Ecto neural progenitor cell (in vitro differentiated cells): Measurements from ENCODE around the gene CC2D1A.
"Not testable (repeated sequence)": the region's sequence is repeated elsewhere in the genome, so short reads cannot be mapped to it uniquely, and the experiment has no call there.

Experiments
- DNase-seq: peaks from one replicate; pipeline ENCODE4 v3.0.0-alpha.2; 2018; ENCODE audit warnings: low spot score

Gene CC2D1A

DNA sequence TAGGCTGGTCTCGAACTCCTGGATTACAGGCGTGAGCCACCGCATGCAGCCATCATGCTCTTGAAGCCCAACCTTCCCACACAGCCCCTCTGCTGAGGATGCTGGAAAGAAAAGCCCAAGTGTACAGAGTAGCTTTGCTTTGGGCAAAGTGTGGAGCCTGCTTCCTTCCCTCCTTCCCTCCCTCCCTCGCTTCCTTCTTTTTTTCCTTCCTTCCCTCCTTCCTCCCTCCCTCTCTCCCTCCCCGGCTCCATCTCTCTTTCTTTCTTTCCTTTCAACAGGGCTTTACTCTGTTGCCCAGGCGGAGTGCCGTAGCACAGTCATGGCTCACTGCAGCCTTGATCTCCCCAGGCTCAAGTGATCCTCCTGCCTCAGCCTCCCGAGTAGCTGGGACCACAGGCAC, 2.7 kb downstream of the CC2D1A start:
- no peak for DNase-seq

DNA sequence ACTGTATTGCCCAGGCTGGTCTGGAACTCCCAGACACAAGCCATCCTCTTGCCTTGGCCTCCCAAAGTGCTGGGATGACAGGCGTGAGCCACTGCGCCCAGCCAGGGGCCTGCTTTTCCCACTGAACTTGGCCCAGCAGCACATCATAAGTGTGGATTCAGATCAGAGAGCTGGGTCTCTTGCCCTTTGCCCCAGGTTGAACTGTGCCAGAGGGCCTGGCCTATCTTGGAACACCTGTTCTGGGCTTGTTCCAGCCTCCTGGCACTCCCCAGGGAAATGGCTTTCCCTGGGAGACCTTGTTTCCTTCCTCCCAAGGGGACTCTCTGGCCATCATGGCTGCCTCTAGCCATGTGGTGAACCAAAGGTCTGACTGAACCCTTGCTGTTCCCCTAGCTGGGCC, 3.4 kb downstream of the CC2D1A start:
- DNase-seq = no peak

DNA sequence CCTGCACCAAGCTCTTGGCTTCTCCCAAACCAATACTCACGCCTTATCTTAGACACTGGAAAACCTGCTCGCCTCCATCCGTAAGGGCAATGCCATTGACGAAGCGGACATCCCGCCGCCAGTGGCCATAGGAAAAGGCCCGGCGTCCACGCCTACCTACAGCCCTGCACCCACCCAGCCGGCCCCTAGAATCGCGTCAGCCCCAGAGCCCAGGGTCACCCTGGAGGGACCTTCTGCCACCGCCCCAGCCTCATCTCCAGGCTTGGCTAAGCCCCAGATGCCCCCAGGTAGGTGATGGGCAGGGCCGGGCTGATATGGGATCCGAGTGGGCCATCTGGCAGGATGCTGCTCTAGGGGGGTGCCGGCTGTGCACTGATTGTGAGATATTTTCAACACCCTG, 7.4 kb downstream of the CC2D1A start:
- no peak for DNase-seq

DNA sequence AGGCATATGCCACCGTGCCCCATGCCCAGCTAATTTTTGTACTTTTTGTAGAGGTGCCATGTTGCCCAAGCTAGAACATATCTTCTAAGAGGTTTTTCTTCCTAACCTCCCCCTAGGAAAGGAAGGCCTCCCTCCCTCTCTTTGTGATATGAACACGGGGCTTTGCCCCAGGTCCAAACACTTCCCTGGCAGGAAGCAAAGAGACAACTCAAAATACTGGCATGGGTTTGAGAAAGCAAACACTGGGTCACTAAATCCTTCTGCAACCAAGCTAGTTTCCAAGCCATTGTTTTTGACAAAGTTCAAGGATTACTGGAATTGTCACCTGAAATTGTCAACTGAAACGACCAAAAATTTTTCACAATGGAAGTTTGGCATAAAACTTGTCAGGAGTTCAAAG, 8.8 kb downstream of the CC2D1A start:
- DNase-seq = no peak

DNA sequence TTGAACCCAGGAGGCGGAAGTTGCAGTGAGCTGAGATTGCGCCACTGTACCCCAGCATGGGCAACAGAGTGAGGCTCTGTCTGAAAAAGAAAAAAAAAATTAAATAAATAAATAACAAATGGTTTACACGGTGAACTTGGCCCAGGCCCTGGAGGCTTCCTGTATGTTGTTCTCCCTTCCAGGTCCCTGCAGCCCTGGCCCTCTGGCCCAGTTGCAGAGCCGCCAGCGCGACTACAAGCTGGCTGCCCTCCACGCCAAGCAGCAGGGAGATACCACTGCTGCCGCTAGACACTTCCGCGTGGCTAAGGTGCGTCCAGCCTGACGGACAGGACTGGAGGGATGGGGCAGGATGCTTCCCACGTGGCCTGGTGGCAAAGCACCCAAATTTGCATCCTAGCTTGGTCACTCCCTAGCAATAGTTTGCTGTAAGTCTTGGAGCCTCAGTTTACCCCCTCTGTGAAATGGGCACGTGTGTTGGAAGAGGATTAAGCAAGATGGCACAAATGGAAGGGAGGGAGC, 11.9 kb downstream of the CC2D1A start:
- no peak for DNase-seq

DNA sequence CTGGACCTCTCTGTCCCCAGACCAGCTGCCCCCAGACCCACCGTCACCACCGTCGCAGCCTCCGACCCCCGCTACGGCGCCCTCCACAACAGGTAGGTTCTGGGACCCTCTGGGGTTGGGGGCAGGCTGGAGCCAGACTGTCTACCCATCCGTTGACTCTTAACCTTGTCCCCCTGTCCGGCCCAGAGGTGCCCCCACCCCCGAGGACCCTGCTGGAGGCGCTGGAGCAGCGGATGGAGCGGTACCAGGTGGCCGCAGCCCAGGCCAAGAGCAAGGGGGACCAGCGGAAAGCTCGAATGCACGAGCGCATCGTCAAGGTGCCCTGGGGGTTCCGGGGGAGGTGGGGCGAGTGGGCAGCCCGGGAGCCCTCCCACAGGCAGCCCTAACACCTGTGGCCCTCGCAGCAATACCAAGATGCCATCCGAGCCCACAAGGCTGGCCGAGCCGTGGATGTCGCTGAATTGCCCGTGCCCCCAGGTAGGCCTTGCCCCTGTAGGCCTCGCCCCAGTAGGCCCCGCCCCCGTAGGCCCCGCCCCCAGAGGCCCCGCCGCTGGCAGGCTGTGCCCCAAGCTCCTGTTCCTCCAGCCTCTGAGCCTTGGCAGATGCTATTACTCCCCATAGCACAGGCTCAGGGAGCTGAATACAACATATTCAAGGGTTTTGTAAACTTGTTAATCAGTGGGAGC, 12.9 kb downstream of the CC2D1A start:
- no peak for DNase-seq

DNA sequence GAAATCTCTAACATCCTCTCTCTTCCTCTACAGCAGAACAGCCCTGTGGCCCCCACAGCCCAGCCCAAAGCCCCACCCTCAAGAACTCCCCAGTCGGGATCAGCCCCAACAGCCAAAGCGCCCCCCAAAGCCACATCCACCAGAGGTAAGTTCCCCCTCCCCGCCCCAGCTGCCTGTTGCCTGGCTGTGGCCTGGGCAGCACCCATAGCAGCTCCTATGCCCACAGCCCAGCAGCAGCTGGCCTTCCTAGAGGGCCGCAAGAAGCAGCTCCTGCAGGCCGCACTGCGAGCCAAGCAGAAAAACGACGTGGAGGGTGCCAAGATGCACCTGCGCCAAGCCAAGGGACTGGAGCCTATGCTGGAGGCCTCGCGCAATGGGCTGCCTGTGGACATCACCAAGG, 14.5 kb downstream of the CC2D1A start:
- DNase-seq = no peak

DNA sequence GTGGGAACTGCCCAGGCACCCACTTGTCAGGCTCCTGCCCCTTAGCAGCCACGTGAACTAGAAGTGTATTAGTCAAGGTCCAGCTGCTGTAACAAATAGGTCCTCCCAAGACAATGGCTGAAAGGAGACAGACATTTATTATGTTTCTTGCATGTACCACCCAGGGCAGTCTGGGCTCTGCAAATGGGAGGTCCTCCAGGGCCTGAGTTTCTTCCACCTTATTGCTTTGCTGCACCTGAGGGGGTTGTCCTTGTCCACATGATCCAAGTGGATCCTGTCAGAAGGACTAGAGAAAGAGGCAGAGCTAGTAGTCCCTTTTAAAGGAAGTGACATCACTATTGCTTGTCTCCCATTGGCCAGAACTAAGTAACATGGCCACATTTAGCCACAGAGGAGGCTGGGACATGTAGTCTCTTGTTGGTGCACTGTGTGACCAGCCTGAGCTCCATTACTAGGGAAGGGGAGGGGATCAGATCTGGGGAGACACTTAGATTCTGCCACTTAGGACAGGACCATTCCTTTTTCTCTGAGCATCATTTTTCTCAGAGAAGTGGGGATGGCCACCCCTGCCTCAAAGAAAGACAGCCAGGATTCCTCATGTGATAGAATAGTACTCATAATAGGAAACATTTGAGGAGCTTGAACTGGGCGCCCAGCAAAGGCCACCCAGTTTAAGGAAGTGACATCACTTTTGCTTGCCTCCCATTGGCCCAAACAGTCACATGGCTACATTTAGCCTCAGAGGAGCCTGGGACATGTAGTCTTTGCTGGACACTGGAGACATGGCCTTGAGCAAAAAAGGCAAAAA, 15.1 kb downstream of the CC2D1A start:
- DNase-seq = no peak

DNA sequence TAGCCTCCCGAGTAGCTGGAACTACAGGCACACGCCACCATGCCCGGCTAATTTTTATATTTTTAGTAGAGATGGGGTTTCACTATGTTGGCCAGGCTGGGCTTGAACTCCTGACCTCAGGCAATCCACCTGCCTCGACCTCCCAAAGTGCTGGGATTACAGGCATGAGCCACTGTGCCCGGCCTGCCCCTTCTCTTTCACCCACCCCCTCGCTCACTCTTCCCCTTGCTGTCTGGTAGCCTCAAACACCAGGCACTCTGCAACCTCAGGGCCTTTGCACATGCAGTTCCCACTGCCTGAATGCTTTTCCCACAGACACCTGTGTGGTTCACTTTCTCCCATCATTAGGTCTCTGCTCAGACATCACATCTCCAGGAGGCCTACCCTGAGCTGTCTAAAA, 16.1 kb downstream of the CC2D1A start:
- DNase-seq = not testable (repeated sequence)

DNA sequence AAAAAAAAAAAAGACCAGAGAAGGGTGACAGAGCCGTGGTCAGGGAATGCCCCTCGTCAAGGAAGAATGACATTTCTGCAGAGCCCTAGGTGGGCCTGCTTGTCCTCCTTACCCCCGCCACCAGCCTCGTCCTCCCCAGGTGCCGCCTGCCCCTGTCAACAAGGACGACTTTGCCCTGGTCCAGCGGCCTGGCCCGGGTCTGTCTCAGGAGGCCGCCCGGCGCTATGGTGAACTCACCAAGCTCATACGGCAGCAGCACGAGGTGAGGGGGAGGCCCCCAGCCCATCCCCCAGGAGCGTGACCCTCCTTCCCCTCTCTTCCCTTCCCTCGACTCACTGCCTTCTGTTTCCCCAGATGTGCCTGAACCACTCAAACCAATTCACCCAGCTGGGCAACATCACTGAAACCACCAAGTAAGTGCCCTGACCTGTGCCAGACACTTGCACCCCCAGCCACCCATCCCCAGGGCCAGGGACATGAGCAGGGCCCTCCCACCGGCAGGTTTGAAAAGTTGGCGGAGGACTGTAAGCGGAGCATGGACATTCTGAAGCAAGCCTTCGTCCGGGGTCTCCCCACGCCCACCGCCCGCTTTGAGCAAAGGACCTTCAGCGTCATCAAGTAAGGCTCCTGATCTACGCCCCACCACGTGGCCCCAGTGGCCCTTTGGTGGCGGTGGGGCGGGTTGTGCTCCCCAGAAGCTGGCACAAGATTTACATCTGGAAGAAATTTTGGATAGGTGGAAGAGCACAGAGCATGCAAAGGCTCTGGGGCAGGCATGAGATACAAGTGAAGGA, 17.4 kb downstream of the CC2D1A start:
- no peak for DNase-seq

DNA sequence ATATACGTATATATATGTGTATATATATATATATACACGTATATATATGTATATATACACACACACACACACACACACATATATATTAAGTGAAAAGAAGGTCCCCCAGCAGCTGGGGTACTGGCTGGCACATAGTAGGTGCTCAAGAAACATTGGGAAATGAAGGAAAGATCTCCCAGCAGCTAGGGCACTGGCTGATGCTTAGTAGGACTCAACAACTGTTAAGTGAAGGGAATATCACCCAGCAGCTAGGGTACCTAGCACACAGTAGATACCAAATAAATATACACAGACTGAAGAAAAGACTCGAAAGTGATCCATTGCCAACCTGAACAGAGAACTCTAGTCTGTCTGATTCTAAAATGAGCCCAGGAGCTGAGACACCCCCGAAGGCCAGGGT, 20.0 kb downstream of the CC2D1A start:
- no peak for DNase-seq

DNA sequence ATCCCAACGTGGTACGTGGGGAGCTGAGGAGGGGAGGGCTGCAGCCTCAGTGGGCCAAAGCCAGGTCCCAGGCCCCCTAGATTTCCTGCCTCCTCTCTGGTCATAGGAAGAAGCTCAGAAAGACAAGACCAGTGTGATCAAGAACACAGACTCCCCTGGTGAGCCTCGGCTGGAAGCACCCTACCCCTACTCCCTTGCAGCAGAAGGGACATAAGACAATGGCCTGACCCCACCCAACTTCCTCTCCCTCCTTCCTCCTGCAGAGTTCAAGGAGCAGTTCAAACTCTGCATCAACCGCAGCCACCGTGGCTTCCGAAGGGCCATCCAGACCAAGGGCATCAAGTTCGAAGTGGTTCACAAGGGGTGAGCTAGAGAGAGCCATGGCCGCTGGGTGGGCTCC, 20.7 kb downstream of the CC2D1A start:
- DNase-seq = no peak

DNA sequence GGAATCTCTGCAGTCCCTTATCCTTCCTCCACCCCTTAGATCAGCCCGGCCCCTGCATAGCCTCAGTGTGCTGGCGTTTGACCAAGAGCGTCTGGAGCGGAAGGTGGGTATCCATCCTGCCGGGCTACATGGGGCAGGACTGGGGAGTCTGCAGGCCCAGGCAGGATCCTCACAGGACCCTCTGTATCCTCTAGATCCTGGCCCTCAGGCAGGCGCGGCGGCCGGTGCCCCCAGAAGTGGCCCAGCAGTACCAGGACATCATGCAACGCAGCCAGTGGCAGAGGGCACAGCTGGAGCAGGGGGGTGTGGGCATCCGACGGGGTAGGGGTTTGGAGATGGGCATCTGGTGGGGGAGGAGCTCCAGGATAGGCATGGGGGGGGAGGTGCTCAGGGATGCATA, 23.3 kb downstream of the CC2D1A start:
- no peak for DNase-seq

DNA sequence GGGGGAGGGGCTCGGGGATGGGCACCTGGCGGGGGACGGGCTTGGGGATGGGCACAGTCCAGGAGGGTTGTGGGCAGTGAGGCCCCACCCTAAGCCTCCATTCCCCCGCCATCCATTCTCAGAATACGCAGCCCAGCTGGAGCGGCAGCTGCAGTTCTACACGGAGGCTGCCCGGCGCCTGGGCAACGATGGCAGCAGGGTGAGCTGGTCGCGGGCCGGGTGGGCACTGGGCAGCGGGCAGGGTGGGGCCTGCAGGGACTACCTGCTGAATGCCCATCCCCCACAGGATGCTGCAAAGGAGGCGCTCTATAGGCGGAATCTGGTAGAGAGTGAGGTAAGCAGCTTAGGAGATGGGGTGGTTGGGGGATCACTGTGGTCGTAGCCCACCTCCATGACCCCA, 24.0 kb downstream of the CC2D1A start:
- DNase-seq = no peak

DNA sequence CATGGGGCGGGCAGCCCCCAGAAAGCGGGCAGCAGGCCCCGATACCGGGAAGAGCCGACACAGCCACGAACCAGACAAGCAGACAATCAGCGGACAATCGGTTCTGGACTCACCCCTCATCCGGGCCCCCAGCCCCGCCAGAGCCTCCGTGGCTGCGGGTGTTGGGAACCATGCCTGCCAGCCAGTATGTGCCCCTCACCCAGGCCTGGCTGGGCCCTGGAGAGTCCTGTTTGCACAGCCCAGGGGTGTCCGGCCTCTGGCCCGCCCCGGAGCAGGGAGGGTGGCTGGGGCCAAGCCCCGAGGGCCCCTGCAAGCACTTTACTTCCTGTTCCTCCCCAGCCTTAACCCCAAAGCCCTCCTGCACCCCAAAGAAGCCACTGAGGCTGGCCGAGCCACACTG, 24.4 kb downstream of the CC2D1A start:
- DNase-seq = no peak

DNA sequence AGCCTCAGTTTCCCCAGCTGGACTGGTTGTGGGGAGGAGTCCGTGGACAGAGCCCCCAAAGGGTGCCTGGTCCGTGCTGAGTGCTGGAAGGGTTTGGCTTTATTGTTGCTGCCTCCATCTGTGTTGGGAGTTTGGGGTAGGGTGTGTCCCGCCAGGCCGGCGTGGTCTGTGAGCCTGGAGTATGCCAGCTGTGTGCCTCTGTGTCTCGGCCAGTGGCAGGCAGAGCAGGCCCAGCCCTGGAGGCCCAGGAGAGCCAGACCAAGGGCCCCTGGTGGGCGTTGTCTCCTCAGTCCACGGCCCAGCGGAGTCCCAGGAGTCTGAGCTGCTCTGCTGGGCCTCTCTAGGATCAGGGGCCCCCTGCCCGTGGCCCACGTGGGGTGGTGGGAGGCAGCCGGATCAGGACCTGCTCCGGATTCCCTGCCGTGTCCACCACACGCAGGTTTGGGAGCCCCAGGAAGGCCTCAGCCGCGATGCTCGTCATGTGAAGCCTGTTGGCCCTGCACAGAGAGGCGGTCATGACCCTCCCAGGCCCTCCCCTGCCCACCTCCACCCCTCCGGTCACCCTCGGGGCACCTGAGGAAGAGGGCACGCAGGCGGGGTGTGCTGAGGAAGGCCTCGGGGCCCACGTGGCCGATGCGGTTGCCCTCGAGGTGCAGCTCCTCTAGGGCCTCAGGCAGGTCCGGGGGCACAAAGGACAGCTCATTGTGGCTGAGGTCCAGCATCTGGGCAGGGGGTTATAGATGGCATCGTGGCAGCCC, 25.6 kb downstream of the CC2D1A start:
- DNase-seq = no peak

DNA sequence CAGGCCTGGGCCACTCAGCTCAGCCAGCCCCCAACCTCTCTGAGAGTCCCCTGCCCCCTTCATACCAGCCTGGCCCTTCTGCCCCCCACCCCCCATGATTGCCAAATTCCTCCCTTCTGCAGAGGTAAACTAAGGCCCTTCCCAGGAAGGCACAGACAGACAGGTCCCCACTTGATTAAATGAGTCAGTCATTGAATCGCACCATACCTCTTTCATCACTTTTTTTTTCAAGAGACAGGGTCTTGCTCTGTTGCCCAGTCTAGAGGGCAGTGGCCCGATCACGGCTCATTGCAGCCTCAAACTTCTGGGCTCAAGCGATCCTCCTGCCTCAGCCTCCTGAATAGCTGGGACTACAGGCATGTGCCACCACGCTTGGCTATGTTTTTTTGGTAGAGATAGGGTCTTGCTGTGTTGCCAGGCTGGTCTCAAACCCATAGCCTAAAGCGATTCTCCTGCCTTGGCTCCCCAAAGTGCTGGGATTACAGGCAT, 26.2 kb downstream of the CC2D1A start:
- no peak for DNase-seq

DNA sequence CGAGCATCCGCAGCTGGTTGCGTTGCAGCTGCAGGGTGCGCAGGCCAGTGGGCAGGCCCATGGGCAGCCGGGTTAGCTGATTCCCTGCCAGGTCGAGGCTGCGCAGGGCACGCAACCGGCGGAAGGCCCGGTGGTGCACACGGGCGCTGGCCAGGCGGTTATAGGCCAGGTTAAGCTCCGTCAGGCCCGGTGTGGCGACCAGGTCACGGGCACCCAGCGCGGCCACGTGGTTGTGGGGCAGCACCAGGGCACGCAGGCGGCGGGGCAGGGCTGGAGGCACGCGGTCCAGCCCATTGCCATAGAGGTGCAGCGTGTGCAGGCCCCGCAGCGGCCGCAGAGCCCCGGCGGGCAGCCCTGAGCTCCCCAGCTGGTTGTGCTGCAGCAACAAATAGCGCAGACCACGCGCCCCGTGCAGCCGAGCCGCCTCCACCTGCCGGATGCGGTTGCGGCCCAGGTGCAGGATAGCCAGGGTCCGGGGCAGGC, 27.0 kb downstream of the CC2D1A start:
- DNase-seq = no peak

DNA sequence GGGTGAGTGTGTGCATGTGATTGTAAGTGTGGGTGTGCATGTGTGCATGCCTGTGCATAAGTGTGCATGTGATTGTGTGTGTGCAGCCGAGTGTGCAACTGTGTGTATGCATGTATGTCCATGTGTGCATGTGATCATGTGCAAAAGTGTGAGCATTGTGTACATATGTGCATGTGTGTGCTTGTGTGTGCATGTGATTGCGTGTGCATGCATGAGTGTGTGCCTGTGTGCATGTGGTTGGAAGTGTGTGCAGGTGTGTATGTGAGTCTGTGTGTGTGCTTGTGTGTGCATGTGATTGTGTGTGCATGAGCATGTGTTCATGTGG, 28.7 kb downstream of the CC2D1A start:
- DNase-seq = no peak

DNA sequence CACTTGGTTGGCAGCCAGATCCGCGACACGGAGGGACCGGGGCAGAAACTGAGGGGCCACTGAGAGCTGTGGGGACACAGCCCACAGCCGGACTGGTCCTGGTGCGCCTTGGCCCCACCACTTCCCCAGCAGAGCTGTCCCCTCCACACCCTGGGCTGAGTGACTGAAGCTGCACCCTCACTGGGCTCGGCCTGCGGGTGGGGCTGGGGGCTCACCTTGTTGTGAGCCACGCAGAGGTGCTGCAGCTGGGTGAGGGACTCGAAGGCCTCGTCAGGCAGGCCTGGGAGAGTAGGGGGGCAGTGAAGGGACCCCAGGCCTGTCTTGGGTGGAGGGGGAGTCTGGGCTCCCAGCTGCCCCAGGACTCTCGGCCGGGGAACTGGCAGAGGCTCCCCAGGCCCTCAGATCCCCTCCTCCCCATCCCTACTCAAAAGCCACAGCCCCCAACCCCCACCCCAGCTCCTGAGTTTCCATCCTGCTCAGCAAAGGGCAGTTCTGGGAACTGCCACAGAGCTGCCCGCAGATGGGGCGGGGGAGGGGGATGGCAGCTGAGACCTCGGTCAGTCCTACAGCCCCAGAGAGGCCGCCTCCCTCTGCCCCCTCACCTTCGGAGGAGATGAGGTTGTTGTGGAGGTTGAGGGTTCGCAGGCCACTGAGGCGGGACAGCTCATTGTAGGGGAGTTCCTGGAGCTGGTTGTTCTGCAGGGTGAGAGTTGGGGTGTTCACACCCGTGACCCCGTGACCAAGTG, 29.9 kb downstream of the CC2D1A start:
- DNase-seq = peak; percentile 66
